Activated naive CD4-positive, alpha-beta T cell treated with anti-CD3 and anti-CD28 coated beads, Interleukin-2, amount 10 ng/mL, durations not matched to agents 7 days and 5 days (primary cell): ENCODE results near the gene SLC38A10.
A peak's percentile ranks its signal among the peaks of the same experiment; 100 is the strongest.

Experiments
- CTCF ChIA-PET: fragments of 350-600 bp; sonication (Branson Sonifier 250); formaldehyde crosslinking; loops from one replicate; lab custom pipeline; 2021; ENCODE audit warnings: antibody characterized with exemption; lab: Charles Lee
- DNase-seq: peaks from one replicate; pipeline ENCODE4 v3.0.0-alpha.2; 2020
- H3K27ac Mint-ChIP-seq: one replicate; pipeline ENCODE4 v1.8.0; 2021; ENCODE audit warnings: mild to moderate bottlenecking, moderate library complexity, mixed read lengths
- H3K27me3 Mint-ChIP-seq: one replicate; pipeline ENCODE4 v1.8.0; 2021; ENCODE audit warnings: mild to moderate bottlenecking, mixed read lengths
- H3K36me3 Mint-ChIP-seq: one replicate; pipeline ENCODE4 v1.8.0; 2021; ENCODE audit warnings: mixed read lengths
- H3K4me1 Mint-ChIP-seq: one replicate; pipeline ENCODE4 v1.8.0; 2021; ENCODE audit warnings: mixed read lengths
- H3K4me3 Mint-ChIP-seq: one replicate; pipeline ENCODE4 v1.8.0; 2021; ENCODE audit warnings: mild to moderate bottlenecking, moderate library complexity, mixed read lengths
- H3K9me3 Mint-ChIP-seq: one replicate; pipeline ENCODE4 v1.8.0; 2021; ENCODE audit warnings: mixed read lengths

Gene SLC38A10

GRCh38 chr17:81259058-81259605 lies 36.0 kb downstream of the SLC38A10 start:
- DNase-seq, result no peak
- Mint-ChIP-seq H3K36me3 (peaks cover 9% of the 10 kb centered on the region), H3K27ac (no peak overlapping the region), H3K9me3 (no peaks in the 10 kb centered on the region), H3K4me1 (no peaks in the 10 kb centered on the region), H3K4me3 (no peak overlapping the region), H3K27me3 (no peaks in the 10 kb centered on the region)
- CTCF ChIA-PET, result no interaction called here

DNA sequence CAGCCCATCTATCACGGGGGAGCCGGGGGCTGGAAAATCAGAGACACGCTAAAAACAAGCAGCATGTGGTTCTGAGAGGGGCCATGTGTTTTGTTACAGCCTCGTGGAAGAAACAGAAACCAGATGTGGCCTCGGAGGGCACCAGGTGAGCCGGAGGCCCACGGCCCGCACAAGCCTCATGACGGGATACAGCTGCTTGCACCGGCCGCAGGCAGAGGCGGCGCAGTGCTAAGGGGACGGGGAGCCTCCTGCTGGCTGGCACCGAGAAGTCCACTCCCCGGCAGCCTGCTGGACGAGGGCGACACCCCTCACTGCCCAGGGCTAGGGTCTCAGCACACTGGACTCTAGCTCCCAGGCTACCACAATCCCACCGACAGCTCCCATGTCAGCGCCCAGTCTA lies 36.8 kb downstream of the SLC38A10 start:
- CTCF ChIA-PET, result no interaction called here
- no peak overlapping the region for H3K4me3 Mint-ChIP-seq
- no peaks in the 10 kb centered on the region for H3K9me3 Mint-ChIP-seq
- H3K4me1 Mint-ChIP-seq, result no peaks in the 10 kb centered on the region
- H3K36me3 Mint-ChIP-seq, result peaks cover 13% of the 10 kb centered on the region
- no peak overlapping the region for H3K27ac Mint-ChIP-seq
- DNase-seq, result no peak
- H3K27me3 Mint-ChIP-seq, result no peaks in the 10 kb centered on the region

- Mint-ChIP-seq H3K36me3 (peaks cover 15% of the 10 kb centered on the region), H3K4me1 (peaks cover 2% of the 10 kb centered on the region), H3K27me3 (no peaks in the 10 kb centered on the region), H3K27ac (no peak overlapping the region), H3K4me3 (no peak overlapping the region), H3K9me3 (no peaks in the 10 kb centered on the region)
- CTCF ChIA-PET, result no interaction called here
- no peak for DNase-seq
Observed at GRCh38 chr17:81257533-81257932, 37.6 kb downstream of the SLC38A10 start.

- no peak for DNase-seq
- CTCF ChIA-PET, result interaction anchor here (1.0 kb wide), 1 partner anchor 228 kb away, joined by 3 read pairs; no protein-coding TSS in a partner anchor
- peaks cover 16% of the 10 kb centered on the region for H3K36me3 Mint-ChIP-seq
Observed at GRCh38 chr17:81256616-81257015, 38.5 kb downstream of the SLC38A10 start.

DNA sequence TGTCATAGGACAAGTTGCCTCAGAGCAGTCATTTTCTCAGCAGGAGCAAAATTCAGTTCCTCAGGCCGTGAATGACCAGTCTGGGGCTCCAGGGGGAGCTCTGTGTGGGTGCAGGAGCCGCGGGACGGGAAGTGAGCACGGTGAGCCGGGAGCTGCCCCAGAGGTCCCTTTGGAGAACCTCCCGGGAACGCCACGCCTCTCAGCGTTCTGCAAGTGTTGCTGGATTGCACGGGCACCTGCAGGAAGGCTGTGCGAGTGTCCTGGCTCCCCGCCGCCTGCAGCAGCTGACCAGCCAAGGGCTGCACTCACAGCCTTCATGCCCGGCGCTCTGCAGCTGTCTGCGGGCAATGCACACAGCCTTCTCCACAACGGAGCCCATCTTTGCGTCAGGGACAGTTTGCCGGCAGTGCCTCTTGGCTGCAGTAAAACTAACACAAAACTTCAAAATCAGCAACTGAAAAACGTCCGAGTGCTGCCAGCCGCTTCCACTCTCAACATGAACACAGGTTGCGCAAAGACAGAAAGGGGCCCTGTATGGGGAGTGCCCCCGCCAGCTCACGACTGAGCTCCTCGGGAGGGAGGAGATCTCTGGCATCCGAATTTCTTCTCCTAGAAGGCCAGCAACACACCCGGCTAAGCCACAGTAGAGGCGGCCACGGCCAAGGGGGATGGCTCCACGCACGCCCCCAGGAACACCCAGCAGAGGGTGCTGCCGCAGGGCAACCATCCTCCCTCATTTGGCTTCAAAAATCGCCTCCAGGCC lies 40.0 kb downstream of the SLC38A10 start:
- Mint-ChIP-seq H3K36me3 (peaks cover 23% of the 10 kb centered on the region), H3K9me3 (no peaks in the 10 kb centered on the region), H3K27ac (no peak overlapping the region), H3K4me1 (peaks cover 2% of the 10 kb centered on the region), H3K4me3 (no peak overlapping the region), H3K27me3 (no peaks in the 10 kb centered on the region)
- CTCF ChIA-PET, result interaction anchor here (1.1 to 5.0 kb wide), 2 partner anchors 64 to 230 kb away, joined by 3 to 30 read pairs; no protein-coding TSS in a partner anchor
- no peak for DNase-seq

More at GRCh38 chr17:81256616-81257015, 38.5 kb downstream of the SLC38A10 start:
- Mint-ChIP-seq H3K27me3 (no peaks in the 10 kb centered on the region), H3K9me3 (no peaks in the 10 kb centered on the region), H3K4me3 (no peak overlapping the region), H3K27ac (no peak overlapping the region), H3K4me1 (peaks cover 2% of the 10 kb centered on the region)

DNA sequence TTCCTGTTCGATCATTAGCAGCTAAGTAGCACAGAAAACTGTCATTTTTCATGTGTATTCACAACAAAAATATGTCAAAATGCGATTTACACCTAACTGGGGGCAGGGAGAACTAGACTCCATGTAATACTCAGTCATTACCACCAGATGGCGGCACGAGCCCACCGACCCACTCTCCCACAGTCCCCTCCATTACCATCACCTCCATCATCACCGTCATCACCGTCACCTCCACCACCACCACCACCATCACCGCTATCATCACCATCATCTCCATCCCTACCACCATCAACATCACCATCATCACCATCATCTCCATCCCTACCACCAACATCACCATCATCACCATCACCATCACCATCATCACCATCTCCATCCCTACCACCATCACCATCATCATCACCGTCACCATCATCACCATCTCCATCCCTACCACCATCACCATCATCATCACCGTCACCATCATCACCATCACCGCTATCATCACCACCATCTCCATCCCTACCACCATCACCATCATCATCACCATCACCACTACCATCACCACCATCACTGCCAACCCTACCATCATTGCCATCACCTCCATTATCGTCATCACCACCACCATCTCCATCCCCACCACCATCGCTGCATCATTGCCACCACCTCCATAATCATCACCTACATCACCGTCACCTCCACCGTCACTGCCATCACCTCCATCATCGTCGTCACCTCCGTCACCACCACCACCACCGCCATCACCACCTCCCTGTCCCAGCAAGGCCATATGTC lies 41.6 kb downstream of the SLC38A10 start:
- H3K27me3 Mint-ChIP-seq, result no peaks in the 10 kb centered on the region
- H3K4me3 Mint-ChIP-seq, result no peak overlapping the region
- peak; percentile 67 for DNase-seq
- peaks cover 29% of the 10 kb centered on the region for H3K36me3 Mint-ChIP-seq
- H3K4me1 Mint-ChIP-seq, result peaks cover 2% of the 10 kb centered on the region
- H3K27ac Mint-ChIP-seq, result no peak overlapping the region
- no peaks in the 10 kb centered on the region for H3K9me3 Mint-ChIP-seq
- CTCF ChIA-PET, result interaction anchor here (0.7 to 5.0 kb wide), 6 partner anchors 12 to 231 kb away, joined by 3 to 30 read pairs (median 3); no protein-coding TSS in a partner anchor

DNA sequence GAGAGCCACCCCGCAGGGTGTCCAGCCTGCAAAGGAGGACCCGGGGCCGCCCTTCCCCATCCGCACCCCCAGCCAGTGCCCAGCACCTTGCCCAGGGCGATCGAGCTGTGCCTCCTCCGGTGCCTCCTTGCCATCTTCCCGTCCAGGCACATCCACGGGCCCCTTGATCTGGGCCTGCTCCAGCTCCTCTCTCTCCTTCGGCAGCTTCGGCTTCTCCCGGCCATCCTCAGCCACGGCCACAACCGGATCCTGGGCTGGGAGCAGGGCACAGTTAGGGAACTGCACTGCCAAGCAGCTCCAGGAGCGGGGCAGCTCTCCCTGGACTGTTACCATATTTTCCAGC lies 42.1 kb downstream of the SLC38A10 start:
- Mint-ChIP-seq H3K9me3 (no peaks in the 10 kb centered on the region), H3K36me3 (peaks cover 31% of the 10 kb centered on the region), H3K4me1 (peaks cover 2% of the 10 kb centered on the region), H3K27me3 (no peaks in the 10 kb centered on the region), H3K4me3 (no peak overlapping the region), H3K27ac (peak overlapping the region; percentile 7)
- CTCF ChIA-PET, result interaction anchor here (0.7 to 5.0 kb wide), 5 partner anchors 13 to 232 kb away, joined by 3 to 30 read pairs (median 3); no protein-coding TSS in a partner anchor
- DNase-seq, result no peak

GRCh38 chr17:81252326-81252986 lies 42.7 kb downstream of the SLC38A10 start:
- H3K36me3 Mint-ChIP-seq, result peaks cover 30% of the 10 kb centered on the region
- H3K4me1 Mint-ChIP-seq, result peaks cover 2% of the 10 kb centered on the region
- CTCF ChIA-PET, result interaction anchor here (0.7 to 5.0 kb wide), 5 partner anchors 12 to 232 kb away, joined by 3 to 30 read pairs (median 3); no protein-coding TSS in a partner anchor
- H3K4me3 Mint-ChIP-seq, result no peak overlapping the region
- H3K9me3 Mint-ChIP-seq, result no peaks in the 10 kb centered on the region
- H3K27me3 Mint-ChIP-seq, result no peaks in the 10 kb centered on the region
- DNase-seq, result no peak
- H3K27ac Mint-ChIP-seq, result peak overlapping the region; percentile 49

DNA sequence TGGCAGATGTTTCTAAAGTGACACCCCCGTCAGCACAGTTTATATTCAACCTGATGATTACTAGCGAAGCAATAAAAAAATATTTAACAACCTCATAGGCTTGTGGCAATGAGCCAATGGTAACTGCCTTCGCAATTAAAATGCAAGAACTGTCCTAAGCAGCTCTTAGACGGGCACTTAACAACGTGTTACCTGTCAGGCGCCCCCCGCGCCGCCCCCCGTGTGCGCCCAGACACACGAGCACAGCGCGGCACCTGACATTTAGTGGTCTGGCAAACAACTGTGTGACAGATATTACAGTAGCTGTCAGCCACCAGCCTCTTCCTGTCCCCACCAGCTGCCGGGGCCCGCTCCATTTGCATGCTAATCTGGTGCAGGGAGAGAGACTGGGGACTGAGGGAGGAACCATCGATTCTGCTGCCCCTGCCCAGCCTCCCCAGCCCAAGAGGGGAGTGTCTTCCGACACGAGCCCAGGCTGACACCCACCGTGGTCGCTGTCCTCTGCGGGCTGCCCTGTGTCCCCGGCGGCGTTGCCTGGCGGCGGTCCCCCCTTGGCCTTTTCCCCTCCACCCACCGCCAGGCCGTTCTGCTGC lies 43.3 kb downstream of the SLC38A10 start:
- no peaks in the 10 kb centered on the region for H3K27me3 Mint-ChIP-seq
- H3K4me1 Mint-ChIP-seq, result peaks cover 2% of the 10 kb centered on the region
- no peak overlapping the region for H3K27ac Mint-ChIP-seq
- no peak overlapping the region for H3K4me3 Mint-ChIP-seq
- peaks cover 29% of the 10 kb centered on the region for H3K36me3 Mint-ChIP-seq
- CTCF ChIA-PET, result interaction anchor here (0.8 to 5.0 kb wide), 2 partner anchors 178 to 233 kb away, joined by 3 to 30 read pairs; no protein-coding TSS in a partner anchor
- no peaks in the 10 kb centered on the region for H3K9me3 Mint-ChIP-seq
- DNase-seq, result no peak

GRCh38 chr17:81251094-81251708 lies 43.9 kb downstream of the SLC38A10 start:
- no peaks in the 10 kb centered on the region for H3K27me3 Mint-ChIP-seq
- CTCF ChIA-PET, result interaction anchor here (0.8 to 5.0 kb wide), 2 partner anchors 179 to 234 kb away, joined by 3 to 30 read pairs; no protein-coding TSS in a partner anchor
- H3K4me1 Mint-ChIP-seq, result peaks cover 2% of the 10 kb centered on the region
- H3K36me3 Mint-ChIP-seq, result peaks cover 30% of the 10 kb centered on the region
- DNase-seq, result no peak
- H3K4me3 Mint-ChIP-seq, result no peak overlapping the region
- peak overlapping the region; percentile 26 for H3K27ac Mint-ChIP-seq
- no peaks in the 10 kb centered on the region for H3K9me3 Mint-ChIP-seq

GRCh38 chr17:81250286-81251093 lies 44.6 kb downstream of the SLC38A10 start:
- CTCF ChIA-PET, result interaction anchor here (5.0 kb wide), 1 partner anchor 234 kb away, joined by 30 read pairs; no protein-coding TSS in a partner anchor
- H3K4me1 Mint-ChIP-seq, result peaks cover 2% of the 10 kb centered on the region
- H3K36me3 Mint-ChIP-seq, result peaks cover 29% of the 10 kb centered on the region
- H3K27ac Mint-ChIP-seq, result no peak overlapping the region
- no peaks in the 10 kb centered on the region for H3K27me3 Mint-ChIP-seq
- H3K4me3 Mint-ChIP-seq, result no peak overlapping the region
- DNase-seq, result no peak
- H3K9me3 Mint-ChIP-seq, result no peaks in the 10 kb centered on the region

GRCh38 chr17:81249223-81250040 lies 45.7 kb downstream of the SLC38A10 start:
- no peak for DNase-seq
- H3K4me1 Mint-ChIP-seq, result peaks cover 2% of the 10 kb centered on the region
- H3K27me3 Mint-ChIP-seq, result no peaks in the 10 kb centered on the region
- H3K9me3 Mint-ChIP-seq, result no peaks in the 10 kb centered on the region
- no peak overlapping the region for H3K4me3 Mint-ChIP-seq
- H3K27ac Mint-ChIP-seq, result no peak overlapping the region
- H3K36me3 Mint-ChIP-seq, result peaks cover 29% of the 10 kb centered on the region
- CTCF ChIA-PET, result no interaction called here
